Neural progenitor cell (in vitro differentiated cells): ENCODE data around the gene KRTAP4-12. TPM values are rescaled to one million over a fixed set of nuclear protein-coding genes. Genes with fewer than 3 reads are reported as not detected.
"Not testable (repeated sequence)": the region's sequence is repeated elsewhere in the genome, so short reads cannot be mapped to it uniquely, and the experiment has no call there.

ENCODE experiments used
- DNase-seq: peaks from one replicate; pipeline ENCODE4 v3.0.0-alpha.2; 2016; ENCODE audit warnings: low spot score
- H2AFZ ChIP-seq: fragments of 200-600 bp; sonication (generic); replicated peaks from 2 replicates; pipeline ENCODE4 v1.6.1; 2016; ENCODE audit warnings: antibody characterized with exemption
- H3F3A ChIP-seq: fragments of 200-600 bp; sonication (generic); 2 replicates; pipeline ENCODE4 v1.6.1; 2016; ENCODE audit warnings: antibody characterized with exemption, low read depth
- H3K27ac ChIP-seq: fragments of 200-600 bp; sonication (generic); 2 replicates; pipeline ENCODE4 v1.5.1; 2016; ENCODE audit warnings: mild to moderate bottlenecking
- H3K27me3 ChIP-seq: fragments of 200-600 bp; sonication (generic); 2 replicates; pipeline ENCODE4 v1.6.1; 2016; ENCODE audit warnings: mild to moderate bottlenecking, moderate library complexity
- H3K36me3 ChIP-seq: fragments of 200-600 bp; sonication (generic); 2 replicates; pipeline ENCODE4 v1.5.1; 2016
- H3K4me1 ChIP-seq: fragments of 200-600 bp; sonication (generic); 2 replicates; pipeline ENCODE4 v1.6.1; 2016; ENCODE audit warnings: mixed run types
- H3K4me2 ChIP-seq: fragments of 200-600 bp; sonication (generic); 2 replicates; pipeline ENCODE4 v1.6.1; 2016
- H3K4me3 ChIP-seq: fragments of 200-600 bp; sonication (generic); 2 replicates; pipeline ENCODE4 v1.5.1; 2016
- H3K79me2 ChIP-seq: fragments of 200-600 bp; sonication (generic); 2 replicates; pipeline ENCODE4 v1.6.1; 2016; ENCODE audit warnings: low read depth
- H3K9ac ChIP-seq: fragments of 200-600 bp; sonication (generic); 2 replicates; pipeline ENCODE4 v1.6.1; 2016
- H3K9me3 ChIP-seq: fragments of 200-600 bp; sonication (generic); 2 replicates; pipeline ENCODE4 v1.5.1; 2016; ENCODE audit warnings: low read depth
- H4K20me1 ChIP-seq: fragments of 200-600 bp; sonication (generic); 2 replicates; pipeline ENCODE4 v1.6.1; 2016; ENCODE audit warnings: low read depth
- H3K27ac Mint-ChIP-seq: 3 replicates; pipeline ENCODE4 v1.8.0; 2021; ENCODE audit warnings: mixed read lengths
- H3K27me3 Mint-ChIP-seq: 2 replicates; pipeline ENCODE4 v1.8.0; 2022; ENCODE audit warnings: low read depth, mild to moderate bottlenecking, inconsistent platforms, moderate library complexity, mixed read lengths; ENCODE audit not compliant: insufficient read depth
- H3K36me3 Mint-ChIP-seq: 3 replicates; pipeline ENCODE4 v1.8.0; 2021; ENCODE audit warnings: mixed read lengths
- H3K4me1 Mint-ChIP-seq: 3 replicates; pipeline ENCODE4 v1.8.0; 2021; ENCODE audit warnings: mixed read lengths
- H3K4me3 Mint-ChIP-seq: 3 replicates; pipeline ENCODE4 v1.8.0; 2021; ENCODE audit warnings: mild to moderate bottlenecking, moderate library complexity, mixed read lengths
- H3K9me3 Mint-ChIP-seq: 3 replicates; pipeline ENCODE4 v1.8.0; 2020; ENCODE audit warnings: mixed read lengths
- CTCF ChIP-seq: fragments of 200-600 bp; sonication (generic); IDR thresholded peaks from 2 replicates; pipeline ENCODE4 v1.5.1; 2017; ENCODE audit warnings: antibody characterized with exemption, mild to moderate bottlenecking
- EZH2 ChIP-seq: fragments of 200-600 bp; sonication (generic); IDR thresholded peaks from 2 replicates; pipeline ENCODE4 v1.6.1; 2017; ENCODE audit warnings: antibody characterized with exemption, mild to moderate bottlenecking, moderate library complexity
- EZH2phosphoT487 ChIP-seq: fragments of 200-600 bp; sonication (generic); IDR thresholded peaks from 2 replicates; pipeline ENCODE4 v1.6.1; 2017; ENCODE audit warnings: antibody characterized with exemption
- total RNA-seq: library from RNA; depleted of rRNA; stranded (reverse); fragments of >200 nt; gene quantifications from 2 replicates; pipeline ENCODE4 v1.2.3, GENCODE V29; 2015; ENCODE audit warnings: low replicate concordance

KRTAP4-12 gene
- total RNA-seq, 1 donor from 2014 or later: not detected

GRCh38 chr17:41151525-41151924 lies 27.5 kb upstream of the KRTAP4-12 start:
- H3K4me3 Mint-ChIP-seq: no peak overlapping the region
- H3K36me3 Mint-ChIP-seq: no peaks in the 10 kb centered on the region
- TF ChIP-seq CTCF (no peak), EZH2phosphoT487 (no peak), EZH2 (no peak)

GRCh38 chr17:41150026-41150425 lies 26.0 kb upstream of the KRTAP4-12 start:
- Mint-ChIP-seq H3K4me1 (no peaks in the 10 kb centered on the region), H3K27ac (no peak overlapping the region), H3K4me3 (no peak overlapping the region), H3K9me3 (no peaks in the 10 kb centered on the region), H3K27me3 (peaks cover 2% of the 10 kb centered on the region), H3K36me3 (no peaks in the 10 kb centered on the region)
- H3K4me3 ChIP-seq: no peak overlapping the region
- DNase-seq: no peak
- H4K20me1 ChIP-seq: no peaks in the 10 kb centered on the region
- H3K79me2 ChIP-seq: no peaks in the 10 kb centered on the region
- H3K9me3 ChIP-seq: no peaks in the 10 kb centered on the region
- H3K4me1 ChIP-seq: no peaks in the 10 kb centered on the region
- no peaks in the 10 kb centered on the region for H3F3A ChIP-seq
- TF ChIP-seq EZH2 (no peak), EZH2phosphoT487 (no peak), CTCF (no peak)
- no peak overlapping the region for H3K27ac ChIP-seq
- no peak overlapping the region for H3K9ac ChIP-seq
- no peak overlapping the region for H2AFZ ChIP-seq
- no peak overlapping the region for H3K4me2 ChIP-seq
- H3K27me3 ChIP-seq: no peaks in the 10 kb centered on the region
- no peaks in the 10 kb centered on the region for H3K36me3 ChIP-seq

More at GRCh38 chr17:41151525-41151924, 27.5 kb upstream of the KRTAP4-12 start:
- peaks cover 2% of the 10 kb centered on the region for H3K27me3 Mint-ChIP-seq
- Histone ChIP-seq H3K4me3 (no peak overlapping the region), H4K20me1 (no peaks in the 10 kb centered on the region), H3F3A (no peaks in the 10 kb centered on the region), H3K4me1 (no peaks in the 10 kb centered on the region), H3K9ac (no peak overlapping the region), H3K27me3 (no peaks in the 10 kb centered on the region), H3K27ac (no peak overlapping the region), H3K36me3 (no peaks in the 10 kb centered on the region), H3K4me2 (no peak overlapping the region), H2AFZ (no peak overlapping the region), H3K79me2 (no peaks in the 10 kb centered on the region), H3K9me3 (no peaks in the 10 kb centered on the region)
- no peak for DNase-seq
- no peak overlapping the region for H3K27ac Mint-ChIP-seq
- no peaks in the 10 kb centered on the region for H3K9me3 Mint-ChIP-seq
- H3K4me1 Mint-ChIP-seq: no peaks in the 10 kb centered on the region

GRCh38 chr17:41149652-41149985 lies 25.6 kb upstream of the KRTAP4-12 start, which contains the start of gene KRTAP4-5:
KRTAP4-5 (minus strand) TSS chr17:41149825; CDS start chr17:41149767, 58 bp downstream.
- H3K36me3 Mint-ChIP-seq: no peaks in the 10 kb centered on the region
- no peaks in the 10 kb centered on the region for H3F3A ChIP-seq
- H3K9me3 Mint-ChIP-seq: no peaks in the 10 kb centered on the region
- no peaks in the 10 kb centered on the region for H3K27me3 ChIP-seq
- peaks cover 2% of the 10 kb centered on the region for H3K27me3 Mint-ChIP-seq
- TF ChIP-seq EZH2 (no peak), EZH2phosphoT487 (no peak), CTCF (no peak)
- no peak within 1 kb of the TSS for H2AFZ ChIP-seq
- no peak for DNase-seq
- H3K27ac Mint-ChIP-seq: no peak within 1 kb of the TSS
- no peaks in the 10 kb centered on the region for H3K9me3 ChIP-seq
- no peaks in the 10 kb centered on the region for H3K4me1 ChIP-seq
- H3K27ac ChIP-seq: no peak within 1 kb of the TSS
- H4K20me1 ChIP-seq: no peaks in the 10 kb centered on the region
- no peaks in the 10 kb centered on the region for H3K4me1 Mint-ChIP-seq
- no peaks in the 10 kb centered on the region for H3K79me2 ChIP-seq
- no peaks in the 10 kb centered on the region for H3K36me3 ChIP-seq
- no peak within 1 kb of the TSS for H3K4me2 ChIP-seq
- H3K4me3 ChIP-seq: no peak within 1 kb of the TSS
- no peak within 1 kb of the TSS for H3K4me3 Mint-ChIP-seq
- H3K9ac ChIP-seq: no peak within 1 kb of the TSS

- H3K4me3 ChIP-seq, H3K36me3 Mint-ChIP-seq, H3K27ac ChIP-seq, H3K27me3 ChIP-seq, H3K9ac ChIP-seq, H3K27ac Mint-ChIP-seq, H3K9me3 ChIP-seq, H3K36me3 ChIP-seq, H3K79me2 ChIP-seq, H3K4me1 ChIP-seq, H3K4me2 ChIP-seq, H4K20me1 ChIP-seq, H2AFZ ChIP-seq, H3K4me1 Mint-ChIP-seq, H3K9me3 Mint-ChIP-seq, DNase-seq, H3K27me3 Mint-ChIP-seq, H3K4me3 Mint-ChIP-seq, H3F3A ChIP-seq: not testable (repeated sequence)
Measured at GRCh38 chr17:41148971-41149651, 25.1 kb upstream of the KRTAP4-12 start.
